Thyroid gland (tissue), 4 donors: ENCODE measurements around the gene GLIS2.

Experiments
- POLR2A ChIP-seq, 2 donors: fragments of 450-650 bp; IDR thresholded peaks; one replicate each; pipeline ENCODE4 v1.6.1; 2017; ENCODE audit warnings: antibody characterized with exemption in 2 of 2, mild to moderate bottlenecking in 2 of 2, moderate library complexity in 1 of 2
- TF ChIP-seq, protein P1 (sequence below), 6 experiments: fragments of 200-600 bp in 3 of 6; fragments of 450-650 bp in 3 of 6; sonication (generic) in 3 of 6; IDR thresholded peaks; one replicate each; pipeline ENCODE4 v1.5.1; 2016 to 2019; ENCODE audit warnings: antibody characterized with exemption in 6 of 6, mild to moderate bottlenecking in 2 of 6, inconsistent platforms in 1 of 6, moderate library complexity in 1 of 6

DNA sequence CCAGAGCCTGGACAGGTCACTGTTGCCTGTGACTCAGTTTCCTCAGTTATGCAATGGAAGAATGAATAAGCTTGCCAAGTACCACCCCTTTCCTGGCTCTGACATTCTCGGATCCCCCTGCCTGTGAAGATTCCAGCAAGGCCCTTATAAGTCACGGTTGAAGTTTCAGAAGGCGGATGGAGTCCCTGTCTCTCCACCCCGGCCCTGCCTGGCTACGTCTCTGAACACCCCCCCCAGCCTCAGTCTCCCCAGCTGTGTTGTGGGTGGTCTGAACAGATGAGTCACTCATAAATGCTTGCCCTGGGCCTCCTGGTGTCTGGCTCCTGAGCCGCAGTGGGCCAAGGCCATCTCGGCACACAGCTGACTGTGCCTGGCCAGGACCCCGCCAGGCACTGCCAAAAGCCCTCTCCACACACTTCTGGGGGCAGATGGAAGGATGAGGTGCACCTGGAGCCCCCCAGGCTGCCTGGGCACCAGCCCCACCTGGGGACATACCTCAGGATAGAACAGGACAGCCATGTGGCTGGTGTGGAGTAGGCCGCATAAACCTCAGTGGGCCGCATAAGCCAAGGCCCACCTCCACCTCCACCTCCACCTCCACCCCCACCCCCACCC, 71.2 kb downstream of the GLIS2 start:
- no peak for TF ChIP-seq POLR2A (IDR thresholded peaks at IDR 0.05)
- TF ChIP-seq, protein P1, sequence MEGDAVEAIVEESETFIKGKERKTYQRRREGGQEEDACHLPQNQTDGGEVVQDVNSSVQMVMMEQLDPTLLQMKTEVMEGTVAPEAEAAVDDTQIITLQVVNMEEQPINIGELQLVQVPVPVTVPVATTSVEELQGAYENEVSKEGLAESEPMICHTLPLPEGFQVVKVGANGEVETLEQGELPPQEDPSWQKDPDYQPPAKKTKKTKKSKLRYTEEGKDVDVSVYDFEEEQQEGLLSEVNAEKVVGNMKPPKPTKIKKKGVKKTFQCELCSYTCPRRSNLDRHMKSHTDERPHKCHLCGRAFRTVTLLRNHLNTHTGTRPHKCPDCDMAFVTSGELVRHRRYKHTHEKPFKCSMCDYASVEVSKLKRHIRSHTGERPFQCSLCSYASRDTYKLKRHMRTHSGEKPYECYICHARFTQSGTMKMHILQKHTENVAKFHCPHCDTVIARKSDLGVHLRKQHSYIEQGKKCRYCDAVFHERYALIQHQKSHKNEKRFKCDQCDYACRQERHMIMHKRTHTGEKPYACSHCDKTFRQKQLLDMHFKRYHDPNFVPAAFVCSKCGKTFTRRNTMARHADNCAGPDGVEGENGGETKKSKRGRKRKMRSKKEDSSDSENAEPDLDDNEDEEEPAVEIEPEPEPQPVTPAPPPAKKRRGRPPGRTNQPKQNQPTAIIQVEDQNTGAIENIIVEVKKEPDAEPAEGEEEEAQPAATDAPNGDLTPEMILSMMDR (IDR thresholded peaks at IDR 0.05) = no peak
